Skeletal muscle cell (primary cell): ENCODE measurements around the gene NOM1.
"Not testable (repeated sequence)": the region's sequence is repeated elsewhere in the genome, so short reads cannot be mapped to it uniquely, and the experiment has no call there.

ENCODE experiments used
- DNase-seq: peaks from one replicate; pipeline ENCODE4 v3.0.0-alpha.2; 2010; ENCODE audit warnings: low read depth
- H3K4me3 ChIP-seq: 2 replicates; pipeline ENCODE4 v1.5.1; 2011; ENCODE audit warnings: low read depth, mild to moderate bottlenecking, control low read depth, low read length, moderate library complexity

The NOM1 gene

GRCh38 chr7:156949541-156950380 lies at the start of gene NOM1:
NOM1 (plus strand) TSS chr7:156949712; CDS start chr7:156949738, 26 bp downstream.
- DNase-seq = peak; percentile 35
- peak within 1 kb of the TSS; percentile 89 for H3K4me3 ChIP-seq

- not testable (repeated sequence) for DNase-seq, H3K4me3 ChIP-seq
Measured at GRCh38 chr7:156900093-156900492, 49.4 kb upstream of the NOM1 start.

GRCh38 chr7:156903232-156903909 lies 46.1 kb upstream of the NOM1 start:
- no peak for DNase-seq
- no peak overlapping the region for H3K4me3 ChIP-seq

GRCh38 chr7:156906200-156906649 lies 43.3 kb upstream of the NOM1 start:
- no peak for DNase-seq
- H3K4me3 ChIP-seq = no peak overlapping the region

GRCh38 chr7:156907656-156908055 lies 41.9 kb upstream of the NOM1 start:
- DNase-seq = no peak

GRCh38 chr7:156909574-156910252 lies 39.8 kb upstream of the NOM1 start:
- H3K4me3 ChIP-seq, DNase-seq: not testable (repeated sequence)

More at GRCh38 chr7:156907656-156908055, 41.9 kb upstream of the NOM1 start:
- no peak overlapping the region for H3K4me3 ChIP-seq

- no peak for DNase-seq
Measured at GRCh38 chr7:156918635-156919034, 30.9 kb upstream of the NOM1 start.

GRCh38 chr7:156919132-156919713 lies 30.3 kb upstream of the NOM1 start:
- DNase-seq = no peak
- H3K4me3 ChIP-seq = no peak overlapping the region

More at GRCh38 chr7:156918635-156919034, 30.9 kb upstream of the NOM1 start:
- no peak overlapping the region for H3K4me3 ChIP-seq

GRCh38 chr7:156920076-156920475 lies 29.4 kb upstream of the NOM1 start:
- DNase-seq = no peak
- H3K4me3 ChIP-seq = no peak overlapping the region

GRCh38 chr7:156920487-156921373 lies 28.8 kb upstream of the NOM1 start:
- not testable (repeated sequence) for H3K4me3 ChIP-seq, DNase-seq

GRCh38 chr7:156922304-156922703 lies 27.2 kb upstream of the NOM1 start:
- not testable (repeated sequence) for DNase-seq, H3K4me3 ChIP-seq

GRCh38 chr7:156925821-156926220 lies 23.7 kb upstream of the NOM1 start:
- not testable (repeated sequence) for H3K4me3 ChIP-seq, DNase-seq

GRCh38 chr7:156927571-156928405 lies 21.7 kb upstream of the NOM1 start:
- H3K4me3 ChIP-seq = no peak overlapping the region
- DNase-seq = peak; percentile 68

- no peak for DNase-seq
- H3K4me3 ChIP-seq = no peak overlapping the region
Measured at GRCh38 chr7:156928406-156928747, 21.1 kb upstream of the NOM1 start.

- no peak for DNase-seq
- H3K4me3 ChIP-seq = no peak overlapping the region
Measured at GRCh38 chr7:156929789-156930539, 19.5 kb upstream of the NOM1 start.

- no peak for DNase-seq
- no peak overlapping the region for H3K4me3 ChIP-seq
Measured at GRCh38 chr7:156932006-156932405, 17.5 kb upstream of the NOM1 start.

- H3K4me3 ChIP-seq = no peak overlapping the region
- no peak for DNase-seq
Measured at GRCh38 chr7:156935250-156935649, 14.3 kb upstream of the NOM1 start.
